ENCODE measurements around the gene MYO19. TPM values are rescaled to one million over a fixed set of nuclear protein-coding genes. Genes with fewer than 3 reads are reported as not detected.

Gene MYO19
- total RNA-seq, 1 donor from 2014 or later = 88.4 TPM

DNA sequence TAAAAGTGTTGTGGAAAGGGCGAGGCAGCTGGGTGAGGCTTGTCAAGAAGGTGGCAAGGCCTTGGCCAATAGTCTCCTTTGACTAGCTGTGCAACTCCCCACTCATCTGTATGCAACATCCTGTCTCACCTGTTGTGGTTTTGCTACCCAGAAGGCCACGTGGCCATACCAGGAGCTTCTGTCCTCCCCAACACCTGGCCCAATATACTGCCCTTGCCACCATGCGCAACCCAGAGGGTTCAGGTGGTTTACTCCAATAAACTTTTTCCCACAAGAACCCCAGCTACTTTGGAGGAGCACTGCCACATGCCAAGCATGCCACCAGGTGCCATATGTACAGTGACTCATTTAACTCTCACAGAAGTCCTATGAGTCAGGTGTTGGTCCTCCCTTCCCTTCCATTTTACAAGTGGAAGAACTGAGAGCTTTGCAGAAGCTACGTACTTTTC, 10.2 kb downstream of the MYO19 start:
- Mint-ChIP-seq H3K36me3 (ENCODE audit: unreplicated experiment) (no peaks in the 10 kb centered on the region), H3K4me3 (ENCODE audit: unreplicated experiment) (no peak overlapping the region), H3K4me1 (ENCODE audit: low read depth, unreplicated experiment) (peaks cover 2% of the 10 kb centered on the region), H3K27me3 (ENCODE audit: unreplicated experiment) (no peaks in the 10 kb centered on the region), H3K27ac (ENCODE audit: unreplicated experiment) (no peak overlapping the region), H3K9me3 (ENCODE audit: unreplicated experiment) (peaks cover 1% of the 10 kb centered on the region)
- DNase-seq = no peak
- TF ChIP-seq, protein P1, sequence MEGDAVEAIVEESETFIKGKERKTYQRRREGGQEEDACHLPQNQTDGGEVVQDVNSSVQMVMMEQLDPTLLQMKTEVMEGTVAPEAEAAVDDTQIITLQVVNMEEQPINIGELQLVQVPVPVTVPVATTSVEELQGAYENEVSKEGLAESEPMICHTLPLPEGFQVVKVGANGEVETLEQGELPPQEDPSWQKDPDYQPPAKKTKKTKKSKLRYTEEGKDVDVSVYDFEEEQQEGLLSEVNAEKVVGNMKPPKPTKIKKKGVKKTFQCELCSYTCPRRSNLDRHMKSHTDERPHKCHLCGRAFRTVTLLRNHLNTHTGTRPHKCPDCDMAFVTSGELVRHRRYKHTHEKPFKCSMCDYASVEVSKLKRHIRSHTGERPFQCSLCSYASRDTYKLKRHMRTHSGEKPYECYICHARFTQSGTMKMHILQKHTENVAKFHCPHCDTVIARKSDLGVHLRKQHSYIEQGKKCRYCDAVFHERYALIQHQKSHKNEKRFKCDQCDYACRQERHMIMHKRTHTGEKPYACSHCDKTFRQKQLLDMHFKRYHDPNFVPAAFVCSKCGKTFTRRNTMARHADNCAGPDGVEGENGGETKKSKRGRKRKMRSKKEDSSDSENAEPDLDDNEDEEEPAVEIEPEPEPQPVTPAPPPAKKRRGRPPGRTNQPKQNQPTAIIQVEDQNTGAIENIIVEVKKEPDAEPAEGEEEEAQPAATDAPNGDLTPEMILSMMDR (IDR thresholded peaks at IDR 0.05; ENCODE audit: partially characterized antibody, unreplicated experiment) = no peak

DNA sequence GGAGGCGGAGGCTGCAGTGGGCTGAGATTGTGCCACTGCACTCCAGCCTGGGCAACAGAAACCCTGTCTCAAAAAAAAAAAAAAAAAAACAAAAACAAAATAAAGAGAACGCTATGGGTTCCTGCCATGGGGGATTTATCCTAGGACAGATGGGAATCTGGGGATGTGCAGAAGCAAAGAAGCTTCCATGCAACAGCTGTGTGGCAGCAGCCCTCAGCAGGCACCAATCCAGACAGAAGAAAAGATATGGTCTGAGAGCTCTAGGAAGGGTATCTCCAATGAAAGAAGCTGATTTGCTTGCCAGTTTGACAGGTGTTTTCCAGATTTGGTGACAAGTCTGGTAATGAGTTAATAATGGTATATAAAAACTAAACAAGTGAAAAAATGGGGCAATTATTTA, 11.6 kb downstream of the MYO19 start:
- H3K4me3 Mint-ChIP-seq (ENCODE audit: unreplicated experiment) = no peak overlapping the region
- TF ChIP-seq, protein P1 (IDR thresholded peaks at IDR 0.05; ENCODE audit: partially characterized antibody, unreplicated experiment) = no peak
- no peaks in the 10 kb centered on the region for H3K27me3 Mint-ChIP-seq (ENCODE audit: unreplicated experiment)
- H3K9me3 Mint-ChIP-seq (ENCODE audit: unreplicated experiment) = peaks cover 1% of the 10 kb centered on the region
- no peak overlapping the region for H3K27ac Mint-ChIP-seq (ENCODE audit: unreplicated experiment)
- DNase-seq = no peak
- no peaks in the 10 kb centered on the region for H3K36me3 Mint-ChIP-seq (ENCODE audit: unreplicated experiment)
- H3K4me1 Mint-ChIP-seq (ENCODE audit: low read depth, unreplicated experiment) = no peaks in the 10 kb centered on the region

DNA sequence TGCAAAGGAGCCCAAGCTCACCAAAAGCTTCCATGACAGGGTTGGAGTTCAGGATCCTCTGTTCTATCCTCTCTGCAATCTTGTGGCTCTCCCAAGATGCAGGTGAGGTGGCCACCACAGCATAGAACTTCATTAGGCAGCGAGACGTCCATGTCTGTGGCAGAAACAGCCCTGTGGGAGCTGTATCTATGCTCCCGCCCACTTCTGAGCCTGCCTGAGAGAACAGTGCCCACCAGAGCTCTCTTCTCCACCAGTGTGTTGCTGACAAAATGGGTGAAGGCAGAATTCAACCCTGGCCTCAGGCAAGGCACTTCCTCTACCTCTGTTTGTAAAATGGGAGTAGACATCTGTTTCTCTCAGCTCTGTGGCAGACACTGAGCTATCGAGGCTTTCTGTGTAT, 18.8 kb downstream of the MYO19 start:
- H3K36me3 Mint-ChIP-seq (ENCODE audit: unreplicated experiment) = no peaks in the 10 kb centered on the region
- no peak for DNase-seq

DNA sequence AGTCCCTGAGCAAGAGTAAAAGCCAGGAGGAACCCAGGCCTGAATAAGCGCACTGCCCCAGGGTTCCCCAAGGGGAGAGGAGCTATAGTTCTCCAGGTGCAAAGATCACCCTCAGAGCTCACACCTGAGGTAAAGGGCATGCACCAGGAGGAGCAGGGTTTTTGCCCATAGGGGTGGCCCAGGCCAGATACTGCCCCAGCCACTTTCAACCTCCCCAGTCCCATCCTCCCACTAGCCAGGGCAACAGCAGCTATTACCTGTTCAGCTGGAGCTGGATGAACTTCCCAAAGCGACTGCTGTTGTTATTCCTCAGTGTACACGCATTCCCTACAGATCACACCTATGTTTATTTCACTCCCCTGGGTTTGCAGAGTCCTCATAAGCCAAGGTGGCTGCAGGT, 19.8 kb downstream of the MYO19 start:
- Mint-ChIP-seq H3K4me3 (ENCODE audit: unreplicated experiment) (no peak overlapping the region), H3K27ac (ENCODE audit: unreplicated experiment) (no peak overlapping the region), H3K4me1 (ENCODE audit: low read depth, unreplicated experiment) (peaks cover 7% of the 10 kb centered on the region), H3K36me3 (ENCODE audit: unreplicated experiment) (no peaks in the 10 kb centered on the region), H3K9me3 (ENCODE audit: unreplicated experiment) (peaks cover 4% of the 10 kb centered on the region), H3K27me3 (ENCODE audit: unreplicated experiment) (peaks cover 6% of the 10 kb centered on the region)
- no peak for DNase-seq
- TF ChIP-seq, protein P1 (IDR thresholded peaks at IDR 0.05; ENCODE audit: partially characterized antibody, unreplicated experiment) = no peak

More for the DNA sequence above, 18.8 kb downstream of the MYO19 start:
- peaks cover 2% of the 10 kb centered on the region for H3K4me1 Mint-ChIP-seq (ENCODE audit: low read depth, unreplicated experiment)
- no peak overlapping the region for H3K27ac Mint-ChIP-seq (ENCODE audit: unreplicated experiment)
- no peak overlapping the region for H3K4me3 Mint-ChIP-seq (ENCODE audit: unreplicated experiment)
- H3K9me3 Mint-ChIP-seq (ENCODE audit: unreplicated experiment) = peaks cover 3% of the 10 kb centered on the region
- TF ChIP-seq, protein P1 (IDR thresholded peaks at IDR 0.05; ENCODE audit: partially characterized antibody, unreplicated experiment) = no peak
- H3K27me3 Mint-ChIP-seq (ENCODE audit: unreplicated experiment) = peaks cover 2% of the 10 kb centered on the region

DNA sequence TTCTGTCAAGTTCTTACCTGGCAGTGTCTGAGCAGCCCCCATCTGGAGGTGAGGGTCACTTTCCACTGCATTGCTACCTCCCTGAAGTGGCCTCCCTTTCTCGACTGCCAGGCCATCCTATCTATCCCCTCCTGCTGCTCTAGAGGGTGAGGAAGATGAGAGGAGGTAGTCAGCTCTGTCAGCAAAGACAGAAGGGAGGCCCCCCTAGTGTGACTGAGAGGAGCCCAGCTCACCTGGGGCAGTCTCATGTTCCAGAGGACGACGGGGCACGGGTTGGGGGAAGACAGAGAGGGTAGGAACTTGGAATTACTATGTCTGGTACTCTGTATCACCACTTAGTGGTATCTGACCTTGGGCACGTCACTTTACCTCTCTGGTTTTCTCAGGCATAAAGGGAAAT, 22.0 kb downstream of the MYO19 start:
- TF ChIP-seq, protein P1 (IDR thresholded peaks at IDR 0.05; ENCODE audit: partially characterized antibody, unreplicated experiment) = no peak
- peaks cover 8% of the 10 kb centered on the region for H3K4me1 Mint-ChIP-seq (ENCODE audit: low read depth, unreplicated experiment)
- peaks cover 4% of the 10 kb centered on the region for H3K9me3 Mint-ChIP-seq (ENCODE audit: unreplicated experiment)
- H3K27ac Mint-ChIP-seq (ENCODE audit: unreplicated experiment) = no peak overlapping the region
- H3K4me3 Mint-ChIP-seq (ENCODE audit: unreplicated experiment) = no peak overlapping the region
- no peaks in the 10 kb centered on the region for H3K36me3 Mint-ChIP-seq (ENCODE audit: unreplicated experiment)
- DNase-seq = no peak
- peaks cover 6% of the 10 kb centered on the region for H3K27me3 Mint-ChIP-seq (ENCODE audit: unreplicated experiment)
